ENCODE data around the gene PNMA6E.

The PNMA6E gene

DNA sequence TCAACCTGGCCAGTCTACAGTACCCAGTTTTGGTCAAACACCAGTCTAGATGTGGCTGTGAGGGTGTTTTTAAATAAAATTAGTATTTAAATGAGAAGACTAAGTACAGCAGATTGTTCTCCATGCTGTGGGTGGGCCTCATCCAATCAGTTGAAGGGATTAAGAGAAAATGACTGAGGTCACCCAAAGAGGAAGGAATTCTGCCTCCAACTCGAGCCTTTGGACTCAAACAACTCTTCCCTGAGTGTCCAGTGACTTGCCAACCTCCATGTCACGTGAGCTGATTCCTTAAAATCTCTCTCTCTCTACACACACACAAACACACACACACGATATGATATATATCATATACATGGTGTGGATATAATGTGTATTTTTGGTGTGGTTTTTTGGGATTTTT, 34.7 kb upstream of the PNMA6E start:
- no peak for DNase-seq (ENCODE audit: low spot score)

DNA sequence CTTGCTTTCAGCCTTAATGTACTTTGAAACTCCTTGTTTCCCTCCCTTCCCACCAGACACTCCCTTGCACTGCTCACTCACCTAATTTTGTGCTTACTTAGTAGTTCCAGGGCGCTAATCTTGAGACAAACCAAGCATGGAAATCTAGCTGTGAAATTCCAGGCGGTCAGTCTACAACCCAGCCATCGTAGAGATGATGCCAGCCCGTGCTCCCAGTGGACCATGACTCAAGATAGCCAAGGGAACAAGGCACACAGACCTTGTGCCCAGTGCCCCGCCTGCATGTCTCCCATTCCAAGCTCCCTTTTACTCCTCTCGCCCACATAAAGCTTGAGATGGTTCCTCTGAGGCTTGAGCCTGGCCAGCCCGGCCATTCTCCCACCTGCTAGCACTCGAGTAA, 33.7 kb upstream of the PNMA6E start:
- DNase-seq (ENCODE audit: low spot score): no peak

DNA sequence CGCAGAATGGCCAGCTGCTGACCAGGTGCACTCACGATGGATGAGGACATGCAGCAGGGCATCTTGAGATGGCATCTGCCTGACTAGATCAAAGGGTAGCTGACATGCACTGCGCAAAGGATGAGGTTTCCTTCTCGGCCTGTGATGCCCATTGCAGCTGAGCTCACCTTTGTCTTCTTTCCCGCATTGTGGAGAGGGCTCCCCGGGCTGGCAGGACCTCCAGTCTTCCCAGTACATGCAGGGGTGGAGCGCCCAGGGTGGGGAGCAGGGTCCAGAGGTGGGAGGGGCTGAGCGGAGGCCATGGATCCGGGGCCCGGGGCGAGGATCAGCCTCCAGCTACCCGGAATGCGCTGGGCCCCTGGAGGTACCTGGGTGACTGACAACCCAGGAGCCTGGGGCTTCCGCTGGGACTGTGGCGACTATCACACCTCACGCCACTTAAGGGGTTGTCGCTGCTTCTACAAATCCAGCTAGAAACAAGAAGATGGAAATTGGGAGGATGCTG, 32.7 kb upstream of the PNMA6E start:
- no peak for DNase-seq (ENCODE audit: low spot score)

DNA sequence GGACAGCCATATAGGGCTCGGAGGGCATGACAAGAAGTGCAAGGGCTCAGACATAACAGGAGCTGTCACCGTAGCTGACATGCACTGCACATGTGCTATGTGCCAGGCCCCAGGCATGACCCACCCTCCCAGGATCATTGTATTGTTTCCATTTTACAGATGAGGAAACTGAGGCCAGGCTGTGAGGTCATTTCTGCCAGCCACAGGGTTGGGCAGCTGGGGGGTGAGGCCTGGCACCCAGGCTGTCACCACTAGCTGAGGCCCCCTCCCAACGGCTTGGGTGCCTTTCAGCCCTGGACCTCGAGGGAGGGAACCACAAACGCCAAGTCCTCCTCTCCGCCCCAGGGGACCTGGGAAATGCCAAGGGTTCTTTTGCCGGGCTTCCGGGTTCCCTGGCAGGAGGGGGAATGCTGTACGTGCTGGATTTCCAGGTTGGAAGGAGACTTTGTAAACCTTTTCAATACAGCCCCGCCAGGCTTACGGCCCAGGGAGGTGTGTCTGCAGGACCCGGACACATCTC, 32.1 kb upstream of the PNMA6E start:
- no peak for DNase-seq (ENCODE audit: low spot score)

DNA sequence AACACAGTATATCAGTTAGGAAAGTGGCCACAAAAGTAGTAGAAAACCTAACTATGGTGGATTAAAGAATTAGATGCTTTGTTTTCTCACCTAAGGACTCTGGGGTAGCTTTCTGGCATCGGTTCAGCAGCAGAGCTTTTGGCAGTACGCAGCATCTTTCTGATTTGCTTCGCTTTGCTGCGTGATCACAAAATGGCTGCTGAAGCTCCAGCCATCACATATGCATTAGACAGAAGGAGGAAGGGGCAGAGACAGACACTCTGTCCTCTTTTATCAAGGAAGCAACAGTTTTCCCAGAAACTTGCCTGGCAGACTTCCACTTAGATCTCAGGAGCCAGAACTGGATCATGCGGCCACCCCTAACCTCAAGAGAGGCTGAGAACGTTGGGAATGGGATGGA, 29.6 kb upstream of the PNMA6E start:
- no peak for DNase-seq (ENCODE audit: low spot score)

DNA sequence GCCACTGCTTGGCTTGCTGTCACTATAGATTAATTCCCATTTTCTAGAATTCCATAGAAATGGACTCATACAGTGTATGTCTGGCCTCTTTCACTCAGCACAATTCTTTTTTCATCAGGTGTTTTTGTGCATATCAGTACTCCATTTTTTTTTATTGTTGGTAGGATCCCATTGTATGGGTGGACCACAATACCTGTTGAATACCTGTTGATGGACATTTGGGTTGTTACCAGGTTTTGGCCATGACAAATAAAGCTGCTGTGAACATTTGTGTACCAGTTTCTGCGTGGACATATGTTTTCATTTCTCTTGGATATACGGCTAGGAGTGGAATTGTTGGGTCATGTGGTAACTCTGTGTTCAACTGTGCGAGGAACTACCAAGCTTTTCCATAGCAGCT, 25.1 kb upstream of the PNMA6E start:
- DNase-seq (ENCODE audit: low spot score): no peak

DNA sequence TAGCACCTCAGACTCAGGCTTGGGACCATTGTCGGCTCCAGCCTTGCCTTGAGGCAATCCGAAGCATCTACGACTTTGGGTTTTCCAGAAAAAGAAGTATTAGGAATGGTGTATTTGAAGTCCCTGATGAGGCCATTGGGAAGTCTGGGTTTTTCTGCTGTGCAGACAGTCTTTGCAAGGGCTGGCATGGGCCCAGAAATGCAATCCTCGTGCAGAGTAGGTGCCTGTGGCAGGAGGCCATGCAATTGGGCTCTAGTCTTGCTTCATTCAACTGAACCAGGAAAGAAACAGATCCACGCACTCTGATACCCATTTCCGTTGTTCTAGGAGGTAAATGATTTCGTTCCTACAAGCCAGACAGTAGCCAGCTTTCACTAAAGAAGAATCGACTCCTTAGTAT, 22.5 kb upstream of the PNMA6E start:
- no peak for DNase-seq (ENCODE audit: low spot score)

DNA sequence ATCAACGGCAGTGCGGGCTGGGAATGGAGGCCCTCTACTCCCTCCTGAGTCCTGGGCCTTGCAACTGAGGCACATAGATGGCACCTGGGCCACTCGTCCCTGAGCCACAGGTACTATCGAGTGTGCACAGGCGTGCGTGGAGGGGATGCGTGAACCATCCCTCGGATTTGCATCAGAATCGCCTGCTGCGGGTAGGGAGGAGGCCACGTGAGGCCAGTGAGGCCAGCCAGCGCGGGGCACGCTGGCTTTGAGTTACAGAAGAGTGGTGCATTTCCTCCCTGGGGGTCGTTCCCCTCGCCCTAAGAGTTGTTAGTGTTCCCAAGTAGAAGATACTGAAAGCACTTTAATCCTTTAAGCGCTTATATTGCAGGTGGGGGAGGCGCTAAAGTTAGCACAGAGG, 20.7 kb upstream of the PNMA6E start:
- no peak for DNase-seq (ENCODE audit: low spot score)

DNA sequence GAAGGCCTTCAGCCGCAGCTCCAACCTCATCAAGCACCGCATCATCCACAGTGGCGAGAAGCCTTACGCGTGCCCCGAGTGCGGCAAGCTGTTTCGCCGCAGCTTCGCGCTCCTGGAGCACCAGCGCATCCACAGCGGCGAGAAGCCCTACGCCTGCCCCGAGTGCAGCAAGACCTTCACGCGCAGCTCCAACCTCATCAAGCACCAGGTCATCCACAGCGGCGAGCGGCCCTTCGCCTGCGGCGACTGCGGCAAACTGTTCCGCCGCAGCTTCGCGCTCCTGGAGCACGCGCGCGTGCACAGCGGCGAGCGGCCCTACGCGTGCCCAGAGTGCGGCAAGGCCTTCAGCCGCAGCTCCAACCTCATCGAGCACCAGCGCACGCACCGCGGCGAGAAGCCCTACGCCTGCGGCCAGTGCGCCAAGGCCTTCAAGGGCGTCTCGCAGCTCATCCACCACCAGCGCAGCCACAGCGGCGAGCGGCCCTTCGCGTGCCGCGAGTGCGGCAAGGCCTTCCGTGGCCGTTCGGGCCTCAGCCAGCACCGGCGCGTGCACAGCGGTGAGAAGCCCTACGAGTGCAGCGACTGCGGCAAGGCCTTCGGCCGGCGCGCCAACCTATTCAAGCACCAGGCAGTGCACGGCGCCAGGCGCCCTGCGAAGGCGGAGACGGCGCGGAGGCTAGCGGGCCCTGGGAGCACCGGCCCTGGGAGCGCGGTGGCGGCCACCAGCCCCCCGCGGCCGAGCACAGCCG, 19.9 kb upstream of the PNMA6E start:
- no peak for DNase-seq (ENCODE audit: low spot score)

DNA sequence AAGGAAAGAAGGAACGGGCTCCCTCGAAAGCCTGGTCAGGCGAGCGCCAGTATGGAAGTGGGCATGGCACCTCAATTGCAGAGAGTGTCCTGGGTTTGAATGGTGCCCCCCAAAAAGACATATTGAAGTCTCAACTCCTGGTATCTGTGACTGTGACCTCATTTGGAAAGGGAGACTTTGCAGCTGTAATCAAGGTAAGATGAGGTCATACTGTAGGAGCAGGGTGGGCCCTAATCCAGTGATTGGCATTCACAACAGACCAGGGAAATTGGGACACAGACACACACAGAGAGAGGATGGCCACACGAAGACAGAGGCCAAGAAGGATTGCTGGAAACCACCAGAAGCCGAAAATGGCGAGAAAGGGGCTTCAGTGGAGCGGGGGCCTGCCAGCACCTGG, 16.5 kb upstream of the PNMA6E start:
- no peak for DNase-seq (ENCODE audit: low spot score)

DNA sequence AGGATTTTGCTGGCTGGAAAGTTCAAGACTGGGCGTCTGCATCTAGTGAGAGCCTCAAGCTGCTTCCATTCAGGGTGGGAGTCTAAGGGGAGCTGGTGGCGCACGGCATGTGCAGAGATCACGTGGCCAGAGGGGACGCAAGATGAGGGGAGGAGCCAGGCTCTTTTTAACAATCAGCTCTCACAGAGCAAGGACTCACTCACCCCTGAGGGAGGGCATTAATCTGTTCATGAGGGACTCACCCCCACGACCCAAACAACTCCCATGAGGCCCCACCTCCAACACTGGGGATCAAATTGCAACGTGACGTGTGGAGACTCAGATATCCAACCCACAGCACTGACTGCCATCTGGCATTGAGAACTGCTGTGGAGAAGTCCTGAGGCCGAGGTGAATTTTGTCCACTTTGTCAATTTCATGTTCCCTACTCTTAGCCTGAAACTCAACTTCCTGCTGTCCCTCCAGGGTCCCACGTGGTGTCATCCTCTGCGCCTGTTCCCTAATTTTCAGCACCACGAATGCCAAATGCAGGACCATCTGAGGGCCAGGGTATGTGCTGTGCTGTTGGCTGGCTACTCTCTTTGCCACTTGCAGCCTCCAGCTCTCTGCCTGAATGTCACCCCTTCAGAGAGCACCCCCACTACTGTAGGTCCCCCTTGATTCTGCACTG, 15.8 kb upstream of the PNMA6E start:
- DNase-seq (ENCODE audit: low spot score): no peak

DNA sequence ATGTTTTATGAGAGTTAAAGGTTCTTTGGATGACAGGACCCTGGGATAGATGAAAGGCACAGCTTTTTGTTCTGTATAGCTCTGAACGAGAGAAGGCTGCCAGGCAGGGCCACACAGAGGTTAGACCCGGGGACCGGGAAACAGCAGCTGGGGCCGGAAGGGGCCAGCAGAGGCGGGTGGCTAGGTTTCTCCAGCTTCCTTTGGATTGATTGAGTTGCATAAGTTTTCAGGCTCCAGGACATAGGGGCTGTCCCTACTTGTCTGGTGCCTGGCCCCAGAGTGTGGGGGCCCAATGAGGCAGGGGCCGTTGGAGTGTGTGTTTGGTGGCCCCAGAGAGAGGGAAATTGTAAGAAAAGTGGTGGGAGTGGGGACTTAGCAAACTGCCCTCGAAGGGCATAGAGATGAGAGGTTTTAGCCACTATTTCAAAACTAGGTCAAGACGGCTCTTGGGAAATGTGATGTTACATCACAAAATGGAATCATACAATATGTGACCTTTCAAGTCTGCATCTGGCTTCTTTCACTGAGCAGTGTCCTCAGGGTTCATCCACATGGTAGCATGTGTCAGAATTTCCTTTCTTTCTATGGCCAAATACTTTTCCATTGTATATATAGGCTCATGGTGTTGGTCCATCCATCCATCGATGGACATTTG, 13.8 kb upstream of the PNMA6E start:
- DNase-seq (ENCODE audit: low spot score): no peak

DNA sequence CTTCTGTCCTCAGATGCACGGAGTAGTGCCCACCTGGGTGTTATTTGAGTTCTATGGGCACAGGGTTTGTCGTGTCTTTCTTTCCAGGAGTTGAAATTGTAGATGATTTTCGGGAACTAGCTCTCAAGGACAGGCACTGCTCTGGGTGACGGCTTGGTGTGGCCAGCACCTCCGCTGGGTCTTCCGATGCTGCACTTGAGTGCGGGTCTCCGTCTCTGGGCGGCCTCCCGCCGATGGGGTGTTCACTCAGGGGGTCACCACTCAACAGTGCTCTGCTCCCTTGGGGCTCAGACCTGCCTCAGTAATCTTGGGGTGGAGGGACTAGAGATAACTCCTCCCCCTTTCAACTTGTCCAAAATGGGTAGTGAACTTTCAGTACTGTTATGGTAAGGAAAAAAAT, 12.6 kb upstream of the PNMA6E start:
- DNase-seq (ENCODE audit: low spot score): no peak

DNA sequence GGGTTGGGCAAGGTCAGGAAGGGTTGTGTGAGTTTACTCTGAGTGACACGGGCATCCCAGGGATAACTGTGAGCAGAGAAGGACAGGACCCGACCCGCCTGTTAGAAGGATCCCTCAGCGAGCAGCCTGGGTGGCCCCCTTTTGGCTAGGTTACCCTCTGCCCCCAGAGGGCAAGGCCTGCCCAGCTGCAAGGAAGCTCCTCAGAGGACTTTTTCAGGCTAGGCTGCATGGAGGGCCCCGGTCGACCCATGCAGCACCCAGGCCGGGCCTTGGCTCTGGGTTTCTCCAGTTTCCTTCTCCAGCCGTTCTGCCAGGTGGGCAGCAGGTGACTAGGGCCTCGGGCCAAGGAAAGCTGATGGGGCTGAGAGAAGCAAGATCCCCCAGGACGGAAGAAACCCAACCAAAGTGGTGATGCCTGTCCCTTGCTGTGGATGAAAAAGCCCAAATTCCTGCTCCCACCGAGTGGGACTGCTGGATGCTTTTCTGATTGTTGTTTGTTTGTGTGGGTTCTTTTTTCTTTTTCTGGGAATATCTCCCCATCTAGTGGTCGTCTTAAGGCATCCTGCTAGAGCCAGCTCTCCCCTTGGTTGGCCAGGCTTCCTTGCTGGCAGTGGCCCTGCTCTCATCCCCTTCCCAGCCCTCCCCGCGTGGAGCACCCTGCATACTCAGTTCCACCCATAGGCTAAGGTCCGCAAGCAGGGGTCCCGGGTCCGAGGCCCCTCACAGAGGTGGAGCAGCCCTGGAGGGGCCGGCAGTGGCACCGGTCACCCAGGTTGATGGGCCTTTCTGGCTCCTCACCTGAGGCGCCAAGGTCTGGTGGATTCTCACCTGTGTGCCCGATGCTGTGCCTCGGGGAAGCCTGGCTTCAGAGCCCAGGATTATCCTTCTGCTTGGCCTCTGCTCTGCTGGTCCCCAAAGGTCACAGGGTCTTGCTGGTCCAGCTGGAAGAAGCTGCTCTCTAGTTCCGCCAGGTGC, 11.9 kb upstream of the PNMA6E start:
- DNase-seq (ENCODE audit: low spot score): no peak

DNA sequence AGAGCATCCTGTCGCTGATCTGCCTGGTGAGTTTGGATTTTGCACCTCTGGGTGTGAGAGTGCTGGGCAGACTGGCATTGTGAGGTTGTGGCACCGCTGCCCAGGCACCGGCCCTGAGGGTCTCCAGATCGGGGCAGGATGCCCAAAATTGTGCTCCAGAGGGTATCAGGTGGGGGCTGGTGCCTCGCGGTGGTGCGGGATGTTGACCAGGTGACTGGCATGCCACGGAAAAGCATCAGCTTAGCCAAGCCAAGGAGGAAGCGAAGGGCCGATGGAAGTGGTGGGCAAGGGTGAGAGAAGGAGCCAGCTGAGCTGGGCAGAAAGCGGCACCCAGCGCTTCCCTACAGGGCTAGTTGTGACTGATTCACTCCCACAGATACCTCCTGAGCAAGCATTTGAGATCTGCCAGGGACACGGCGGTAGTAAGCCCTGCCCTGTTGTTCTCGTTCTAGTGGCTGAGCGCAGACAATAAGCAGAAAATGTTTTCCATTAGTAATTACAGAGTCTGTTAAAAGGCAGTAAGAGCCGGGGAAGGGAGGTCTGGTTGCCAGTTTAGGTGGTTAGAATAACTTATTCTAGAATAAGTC, 10.9 kb upstream of the PNMA6E start:
- no peak for DNase-seq (ENCODE audit: low spot score)

DNA sequence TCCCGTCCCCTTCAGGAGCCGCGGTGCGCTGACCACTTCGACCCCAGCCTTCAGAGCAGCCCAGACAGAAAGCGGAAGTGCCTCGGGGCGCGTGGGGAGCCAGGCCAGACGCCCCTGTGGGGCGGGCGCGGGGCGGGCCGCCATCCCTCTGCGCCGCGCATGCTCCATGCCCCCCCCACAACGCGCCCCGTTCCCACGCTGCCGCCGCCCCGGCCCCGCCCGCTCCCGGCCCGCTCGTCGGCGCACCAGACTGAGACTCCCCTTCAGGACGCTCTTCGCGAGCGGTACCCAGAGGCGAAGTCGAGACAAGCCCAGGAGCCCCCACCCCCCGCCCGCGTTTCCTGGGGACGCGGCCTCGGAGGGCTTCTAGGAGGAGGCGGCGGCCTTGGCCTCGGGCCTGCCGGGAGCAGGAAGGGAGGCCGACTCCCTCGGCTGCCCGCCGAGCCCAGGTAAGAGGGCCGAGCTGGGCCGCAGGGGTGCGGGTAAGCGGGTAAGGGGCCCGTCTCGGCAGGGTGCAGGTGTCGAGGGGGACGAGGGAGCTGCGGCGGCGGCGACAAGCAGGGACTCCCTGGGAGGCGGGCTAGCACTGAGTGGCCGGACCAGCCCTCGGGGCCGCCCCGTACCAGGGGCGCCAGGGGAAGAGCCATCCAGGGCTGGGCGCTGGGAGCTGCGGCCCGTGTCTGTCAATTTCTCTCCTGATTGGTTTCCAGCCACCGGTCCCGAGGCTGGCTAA, 10.3 kb upstream of the PNMA6E start, which contains the start of gene ZFP92:
ZFP92 (plus strand) TSS at position 218 of the 733 bp plus-strand sequence. CDS start 6,851 bp downstream, outside the sequence.
- no peak for DNase-seq (ENCODE audit: low spot score)

DNA sequence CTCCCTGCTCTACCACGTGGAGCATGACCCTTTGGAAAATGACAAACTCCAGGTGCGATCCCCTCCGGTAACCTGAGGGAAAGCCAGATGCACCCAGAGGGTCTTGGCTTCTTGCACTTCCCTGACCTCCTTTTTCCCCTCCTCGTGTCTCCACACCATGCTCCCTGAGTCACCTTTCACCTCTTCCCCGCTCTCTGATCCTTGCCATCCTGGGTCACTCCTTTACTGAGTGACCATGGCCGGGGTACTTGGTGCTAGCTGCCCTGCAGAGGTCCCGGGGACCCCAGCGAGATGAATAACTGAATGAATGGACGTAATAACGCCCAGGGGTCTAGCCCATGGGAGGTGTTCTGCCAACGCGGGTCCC, 9.7 kb upstream of the PNMA6E start:
- no peak for DNase-seq (ENCODE audit: low spot score)

DNA sequence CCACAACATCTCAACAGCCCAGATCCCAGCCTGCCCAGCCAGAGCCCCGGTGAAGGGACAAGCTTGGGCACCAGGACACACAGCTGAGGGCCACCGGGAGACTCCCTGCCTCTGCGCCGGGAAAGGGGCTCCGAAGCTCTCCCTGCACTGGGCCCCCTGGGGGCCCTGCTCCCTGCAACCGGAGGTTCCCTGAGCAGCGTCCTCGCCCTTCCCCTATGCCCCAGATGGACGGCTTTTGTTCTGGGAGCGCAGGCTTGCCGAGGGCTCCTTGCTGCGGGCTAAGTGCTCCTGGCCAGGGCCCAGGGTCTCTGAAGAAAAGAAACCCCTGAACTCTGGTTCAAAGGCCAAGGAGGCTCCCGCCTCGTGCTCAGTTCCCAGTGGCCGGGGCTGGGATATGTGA, 9.2 kb upstream of the PNMA6E start:
- DNase-seq (ENCODE audit: low spot score): no peak

DNA sequence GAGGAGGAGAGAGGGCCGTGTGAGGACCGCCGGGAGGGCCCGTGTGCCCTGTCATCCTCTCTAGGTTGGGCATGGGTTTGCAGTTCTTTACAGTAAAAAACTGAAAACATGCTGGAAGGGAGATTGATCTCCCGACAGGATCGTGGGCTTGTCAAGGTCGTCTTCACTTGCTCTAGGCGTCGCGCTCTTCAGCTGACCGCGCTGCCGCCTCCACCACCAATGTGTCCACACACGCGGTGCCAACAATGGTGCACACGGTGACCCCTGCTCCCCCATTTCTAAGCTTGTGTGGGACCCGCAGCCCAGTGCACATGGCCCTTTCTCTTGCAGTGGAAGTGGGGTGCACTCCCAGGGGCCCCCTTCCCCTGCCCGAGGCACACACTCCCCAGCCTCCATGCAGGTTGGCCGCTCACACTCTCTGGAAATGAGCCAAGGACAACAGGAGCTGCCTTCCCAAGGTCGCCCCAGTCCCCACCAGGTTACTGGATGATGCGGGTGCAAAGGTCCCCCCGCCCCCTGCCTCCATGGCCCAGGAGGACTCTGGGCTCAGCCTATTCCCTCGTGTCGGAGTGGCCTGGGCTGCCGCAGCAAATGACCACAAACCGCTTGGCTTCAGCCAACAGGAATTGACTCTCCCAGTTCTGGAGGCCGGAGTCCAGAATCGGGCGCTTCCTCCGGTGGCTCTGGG, 8.4 kb upstream of the PNMA6E start:
- no peak for DNase-seq (ENCODE audit: low spot score)

DNA sequence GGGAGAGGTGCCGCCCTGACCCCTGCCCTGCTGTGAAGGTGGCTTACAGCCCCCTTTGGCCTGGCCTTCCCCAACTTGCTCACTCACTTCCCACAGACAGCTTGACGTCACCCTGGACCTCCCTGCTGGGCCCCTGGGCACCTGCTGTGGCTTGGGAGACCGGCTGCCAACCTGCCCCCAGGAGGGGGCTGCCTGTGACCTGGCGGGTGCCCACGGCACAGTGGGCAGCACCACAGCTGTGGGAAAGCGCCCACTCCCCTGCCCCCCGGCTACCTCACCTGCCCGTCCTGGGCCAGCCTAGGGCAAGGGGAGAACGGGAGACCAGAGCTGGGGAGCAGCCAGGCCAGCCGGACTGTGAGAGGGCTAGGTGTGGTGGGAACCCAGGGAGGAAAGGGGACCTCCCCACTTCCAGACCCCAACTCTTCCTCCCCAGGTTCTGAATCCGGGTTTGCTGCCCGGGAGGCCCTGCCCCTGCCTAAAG, 7.8 kb upstream of the PNMA6E start:
- no peak for DNase-seq (ENCODE audit: low spot score)
